ENCODE measurements around the gene LRRC8B.

The LRRC8B gene

DNA sequence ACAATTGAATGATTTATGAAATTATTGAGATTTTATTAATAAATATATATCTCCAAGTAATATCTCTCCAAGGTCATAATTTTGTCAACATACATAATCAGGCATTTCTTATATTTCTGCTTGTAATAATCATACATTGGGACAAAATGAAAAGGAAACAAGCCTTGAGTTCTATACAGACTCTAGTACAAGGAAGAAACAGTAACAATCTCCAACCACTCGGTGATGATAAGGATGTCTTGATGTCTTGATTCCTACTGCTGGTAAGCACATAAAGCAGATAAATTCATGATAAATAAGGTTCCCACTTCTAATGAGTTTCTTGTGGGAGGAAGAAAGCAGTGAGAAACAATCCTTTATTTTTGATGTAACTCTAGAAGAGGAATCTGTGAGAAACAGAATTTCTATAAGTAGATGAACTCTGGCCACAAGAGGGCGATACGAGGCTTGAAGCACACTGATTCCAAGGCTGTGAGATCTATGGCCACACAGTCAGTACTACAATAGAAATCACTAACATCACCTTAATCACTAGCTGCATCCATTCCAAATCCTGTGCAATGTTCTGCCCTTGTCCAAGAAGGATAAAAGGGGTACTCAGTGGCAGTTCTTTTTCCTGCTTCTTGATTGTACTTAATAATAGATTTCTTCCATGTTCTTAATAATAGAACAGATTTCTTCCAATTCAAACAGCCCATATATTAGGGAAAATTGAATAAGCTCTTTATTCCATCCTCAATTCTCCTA lies 41.4 kb upstream of the LRRC8B start:
- Histone ChIP-seq H3K9me3 (ENCODE audit: insufficient read depth, low read length, severe bottlenecking) (peaks cover 16% of the 10 kb centered on the region), H2AFZ (ENCODE audit: low read depth, low read length) (no peak overlapping the region), H3K27ac (ENCODE audit: low read length) (no peak overlapping the region), H3K4me3 (ENCODE audit: low read depth in 1 of 2, low read length in 2 of 2) (no peak overlapping the region), H3K79me2 (ENCODE audit: insufficient read depth, low read length) (no peaks in the 10 kb centered on the region), H3K36me3 (ENCODE audit: insufficient read depth, low read length) (no peaks in the 10 kb centered on the region), H3K4me2 (ENCODE audit: insufficient read depth, low read length) (no peak overlapping the region), H3K4me1 (ENCODE audit: insufficient read depth, low read length) (peaks cover 10% of the 10 kb centered on the region), H3K9ac (ENCODE audit: low read depth, low read length) (no peak overlapping the region), H3K27me3 (ENCODE audit: insufficient read depth, low read length, poor library complexity) (no peaks in the 10 kb centered on the region), H4K20me1 (ENCODE audit: insufficient read depth, low read length) (no peaks in the 10 kb centered on the region)
- DNase-seq (peak; percentile 79), ATAC-seq (ENCODE audit: insufficient read depth, low read depth) (peak; percentile 86)
- TF ChIP-seq EZH2 (IDR thresholded peaks at IDR 0.05; ENCODE audit: borderline replicate concordance, low read depth, low read length, severe bottlenecking) = no peak
- TF ChIP-seq, protein P1, sequence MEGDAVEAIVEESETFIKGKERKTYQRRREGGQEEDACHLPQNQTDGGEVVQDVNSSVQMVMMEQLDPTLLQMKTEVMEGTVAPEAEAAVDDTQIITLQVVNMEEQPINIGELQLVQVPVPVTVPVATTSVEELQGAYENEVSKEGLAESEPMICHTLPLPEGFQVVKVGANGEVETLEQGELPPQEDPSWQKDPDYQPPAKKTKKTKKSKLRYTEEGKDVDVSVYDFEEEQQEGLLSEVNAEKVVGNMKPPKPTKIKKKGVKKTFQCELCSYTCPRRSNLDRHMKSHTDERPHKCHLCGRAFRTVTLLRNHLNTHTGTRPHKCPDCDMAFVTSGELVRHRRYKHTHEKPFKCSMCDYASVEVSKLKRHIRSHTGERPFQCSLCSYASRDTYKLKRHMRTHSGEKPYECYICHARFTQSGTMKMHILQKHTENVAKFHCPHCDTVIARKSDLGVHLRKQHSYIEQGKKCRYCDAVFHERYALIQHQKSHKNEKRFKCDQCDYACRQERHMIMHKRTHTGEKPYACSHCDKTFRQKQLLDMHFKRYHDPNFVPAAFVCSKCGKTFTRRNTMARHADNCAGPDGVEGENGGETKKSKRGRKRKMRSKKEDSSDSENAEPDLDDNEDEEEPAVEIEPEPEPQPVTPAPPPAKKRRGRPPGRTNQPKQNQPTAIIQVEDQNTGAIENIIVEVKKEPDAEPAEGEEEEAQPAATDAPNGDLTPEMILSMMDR (IDR thresholded peaks at IDR 0.05; ENCODE audit: borderline replicate concordance, extremely low read depth, low read length, poor library complexity, severe bottlenecking) = peak; percentile 85

DNA sequence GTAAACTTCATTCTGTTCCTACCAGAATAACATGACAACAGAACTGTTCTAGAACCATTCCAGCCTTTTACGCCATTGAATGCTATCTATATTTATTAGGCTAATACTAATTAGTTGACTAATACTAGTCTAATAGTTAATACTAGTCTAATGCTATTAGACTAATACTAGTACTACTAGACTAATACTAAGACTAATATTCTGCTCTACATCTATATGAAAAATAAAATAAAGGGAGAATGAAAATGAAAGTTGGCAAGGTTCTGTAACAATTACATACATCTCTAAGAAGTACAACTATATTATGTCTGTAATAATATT lies 40.9 kb upstream of the LRRC8B start:
- peaks cover 15% of the 10 kb centered on the region for H3K4me1 ChIP-seq (ENCODE audit: insufficient read depth, low read length)
- no peaks in the 10 kb centered on the region for H3K27me3 ChIP-seq (ENCODE audit: insufficient read depth, low read length, poor library complexity)
- no peak overlapping the region for H3K4me2 ChIP-seq (ENCODE audit: insufficient read depth, low read length)
- H3K9me3 ChIP-seq (ENCODE audit: insufficient read depth, low read length, severe bottlenecking) = peaks cover 16% of the 10 kb centered on the region
- ATAC-seq (ENCODE audit: insufficient read depth, low read depth) = no peak
- H4K20me1 ChIP-seq (ENCODE audit: insufficient read depth, low read length) = no peaks in the 10 kb centered on the region
- no peak for DNase-seq
- no peak overlapping the region for H3K27ac ChIP-seq (ENCODE audit: low read length)
- H2AFZ ChIP-seq (ENCODE audit: low read depth, low read length) = no peak overlapping the region
- H3K9ac ChIP-seq (ENCODE audit: low read depth, low read length) = no peak overlapping the region
- H3K36me3 ChIP-seq (ENCODE audit: insufficient read depth, low read length) = no peaks in the 10 kb centered on the region
- no peak for TF ChIP-seq EZH2 (IDR thresholded peaks at IDR 0.05; ENCODE audit: borderline replicate concordance, low read depth, low read length, severe bottlenecking)
- TF ChIP-seq, protein P1 (IDR thresholded peaks at IDR 0.05; ENCODE audit: borderline replicate concordance, extremely low read depth, low read length, poor library complexity, severe bottlenecking) = no peak
- H3K79me2 ChIP-seq (ENCODE audit: insufficient read depth, low read length) = no peaks in the 10 kb centered on the region
- no peak overlapping the region for H3K4me3 ChIP-seq (ENCODE audit: low read depth in 1 of 2, low read length in 2 of 2)

DNA sequence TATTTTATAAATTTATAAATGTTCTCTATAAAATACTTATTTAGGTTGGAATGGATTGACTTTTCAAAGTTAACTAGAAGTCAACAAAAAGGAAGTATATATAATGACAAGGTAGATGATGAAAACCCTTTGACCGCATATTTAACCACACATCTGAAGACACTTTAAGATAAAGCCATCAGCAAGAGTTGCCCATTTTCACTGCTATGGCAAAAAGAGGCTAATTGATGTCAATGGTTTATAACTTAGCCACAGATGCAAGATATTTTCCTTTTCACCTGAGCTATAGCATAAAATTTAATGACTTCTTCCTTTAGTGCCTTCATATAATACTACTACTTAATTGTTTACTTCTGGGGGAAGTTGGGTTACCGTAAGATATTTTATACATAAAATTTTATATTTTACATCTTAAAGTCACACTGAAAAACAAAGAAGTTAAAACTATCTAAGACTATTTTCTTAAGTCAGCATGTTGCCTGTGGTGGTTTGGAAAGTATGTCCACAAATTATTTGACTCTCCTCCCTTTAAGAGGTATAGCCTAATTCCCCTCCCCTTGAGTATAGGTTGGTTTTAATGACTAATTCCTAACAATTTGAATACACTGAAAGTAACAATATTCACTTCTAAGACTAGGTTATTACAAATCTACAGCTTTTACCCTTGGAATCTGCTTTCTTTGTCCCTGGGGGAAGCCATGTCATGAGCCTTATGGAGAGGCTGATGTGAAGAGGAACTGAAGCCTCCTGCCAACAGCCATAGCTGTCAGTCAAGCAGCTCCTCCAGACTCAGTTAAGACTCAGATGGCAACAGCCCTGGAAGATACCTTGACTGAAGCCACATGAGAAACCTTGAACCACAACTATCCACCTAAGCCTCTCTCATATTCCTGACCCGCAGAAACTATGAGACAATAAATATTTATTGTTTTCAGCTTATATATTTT lies 40.3 kb upstream of the LRRC8B start:
- Histone ChIP-seq H3K4me3 (ENCODE audit: low read depth in 1 of 2, low read length in 2 of 2) (no peak overlapping the region), H3K27ac (ENCODE audit: low read length) (no peak overlapping the region), H3K36me3 (ENCODE audit: insufficient read depth, low read length) (no peaks in the 10 kb centered on the region), H3K4me2 (ENCODE audit: insufficient read depth, low read length) (no peak overlapping the region), H3K79me2 (ENCODE audit: insufficient read depth, low read length) (no peaks in the 10 kb centered on the region), H2AFZ (ENCODE audit: low read depth, low read length) (no peak overlapping the region), H3K27me3 (ENCODE audit: insufficient read depth, low read length, poor library complexity) (no peaks in the 10 kb centered on the region), H4K20me1 (ENCODE audit: insufficient read depth, low read length) (no peaks in the 10 kb centered on the region), H3K9me3 (ENCODE audit: insufficient read depth, low read length, severe bottlenecking) (peaks cover 15% of the 10 kb centered on the region), H3K4me1 (ENCODE audit: insufficient read depth, low read length) (peaks cover 22% of the 10 kb centered on the region), H3K9ac (ENCODE audit: low read depth, low read length) (no peak overlapping the region)
- ATAC-seq (ENCODE audit: insufficient read depth, low read depth) (no peak), DNase-seq (no peak)
- TF ChIP-seq EZH2 (IDR thresholded peaks at IDR 0.05; ENCODE audit: borderline replicate concordance, low read depth, low read length, severe bottlenecking) = no peak
- TF ChIP-seq, protein P1 (IDR thresholded peaks at IDR 0.05; ENCODE audit: borderline replicate concordance, extremely low read depth, low read length, poor library complexity, severe bottlenecking) = no peak

Data from DND-41 (cell line).